GM18861 (cell line): Measurements from ENCODE around the gene IPCEF1.

ENCODE experiments used
- ATAC-seq: cut with Tn5 transposase; IDR thresholded peaks from one replicate; pipeline ENCODE4 v1.9.1; 2021; ENCODE audit not compliant: unreplicated experiment

The IPCEF1 gene

DNA sequence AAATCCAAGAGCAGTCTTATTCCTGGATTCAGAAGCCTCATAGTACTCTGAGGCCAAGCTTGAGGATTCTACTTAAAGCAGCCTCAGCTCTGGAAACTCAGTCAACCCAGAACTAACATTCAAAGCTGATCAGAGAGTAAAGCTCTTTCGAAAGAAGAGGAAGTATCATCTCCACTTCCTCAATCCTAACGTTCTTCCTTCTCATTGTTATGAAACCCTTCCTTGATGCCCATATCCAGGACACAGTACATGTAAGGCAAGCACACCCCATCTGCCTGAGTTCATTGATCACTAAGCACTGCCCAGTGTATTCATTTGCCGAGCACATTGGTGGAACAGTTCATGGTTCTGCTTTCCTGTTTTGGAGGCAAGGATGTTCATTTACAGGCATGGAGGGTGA is at the start of gene IPCEF1:
IPCEF1 (minus strand) TSS at position 114 of the 400 bp plus-strand sequence. CDS start 90,856 bp downstream, outside the sequence.
- ATAC-seq, result peak; percentile 23

GRCh38 chr6:154406301-154406700 is 49.7 kb upstream of the IPCEF1 start:
- no peak for ATAC-seq

- peak; percentile 47 for ATAC-seq
Measured at GRCh38 chr6:154404791-154405400, 48.3 kb upstream of the IPCEF1 start.

DNA sequence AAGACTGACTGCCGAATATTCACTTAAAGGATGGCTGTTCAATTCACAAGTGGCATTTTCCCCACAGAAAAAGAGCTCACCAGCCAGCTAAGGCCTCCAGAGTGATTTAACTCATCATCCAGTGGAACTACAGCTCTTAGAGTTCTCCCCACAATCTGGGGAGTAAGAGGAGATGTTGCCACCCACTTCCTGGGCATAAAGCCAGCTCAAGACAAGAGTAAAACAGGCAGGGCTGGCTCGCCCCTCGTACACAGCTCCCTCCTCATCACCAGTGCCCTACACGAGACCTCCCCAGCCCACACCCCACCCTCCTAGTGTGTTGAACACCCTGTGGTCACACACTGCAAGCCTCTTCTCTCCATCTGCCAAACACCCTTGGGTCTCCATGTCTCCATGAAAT is 47.2 kb upstream of the IPCEF1 start:
- no peak for ATAC-seq

GRCh38 chr6:154402081-154402780 is 45.6 kb upstream of the IPCEF1 start:
- no peak for ATAC-seq

GRCh38 chr6:154399097-154399496 is 42.5 kb upstream of the IPCEF1 start:
- no peak for ATAC-seq

DNA sequence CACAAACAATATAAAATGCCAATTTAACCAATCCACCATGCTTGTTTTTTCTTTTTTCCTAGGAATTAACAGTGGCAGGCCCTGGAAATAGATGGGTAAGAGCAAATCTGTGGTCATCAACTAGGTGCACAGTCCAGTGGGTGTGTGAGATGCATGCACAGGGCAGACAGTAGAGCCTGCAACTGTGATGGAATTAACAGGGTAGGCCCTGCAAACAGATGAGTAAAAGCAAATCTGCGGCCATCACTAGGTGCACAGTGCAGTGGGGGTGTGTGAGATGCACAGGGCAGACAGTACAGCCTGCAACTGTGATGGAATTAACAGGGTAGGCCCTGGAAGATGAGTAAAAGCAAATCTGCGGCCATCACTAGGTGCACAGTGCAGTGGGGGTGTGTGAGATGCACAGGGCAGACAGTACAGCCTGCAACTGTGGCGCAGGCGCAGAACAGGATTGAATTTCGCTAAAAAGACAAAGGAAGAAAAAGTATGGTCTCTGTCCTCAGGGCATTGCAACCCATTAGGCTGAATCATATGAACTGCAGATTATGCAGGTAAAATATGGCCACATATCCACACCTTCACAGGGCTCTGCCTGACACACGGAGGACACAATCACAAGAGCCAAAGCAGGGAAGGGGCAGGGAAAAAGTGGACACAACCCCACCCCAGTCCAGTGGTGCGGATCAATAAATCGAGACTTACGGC is 41.0 kb upstream of the IPCEF1 start:
- ATAC-seq, result no peak

- ATAC-seq, result no peak
Measured at GRCh38 chr6:154395878-154396277, 39.3 kb upstream of the IPCEF1 start.

- no peak for ATAC-seq
Measured at GRCh38 chr6:154395316-154395715, 38.7 kb upstream of the IPCEF1 start.

DNA sequence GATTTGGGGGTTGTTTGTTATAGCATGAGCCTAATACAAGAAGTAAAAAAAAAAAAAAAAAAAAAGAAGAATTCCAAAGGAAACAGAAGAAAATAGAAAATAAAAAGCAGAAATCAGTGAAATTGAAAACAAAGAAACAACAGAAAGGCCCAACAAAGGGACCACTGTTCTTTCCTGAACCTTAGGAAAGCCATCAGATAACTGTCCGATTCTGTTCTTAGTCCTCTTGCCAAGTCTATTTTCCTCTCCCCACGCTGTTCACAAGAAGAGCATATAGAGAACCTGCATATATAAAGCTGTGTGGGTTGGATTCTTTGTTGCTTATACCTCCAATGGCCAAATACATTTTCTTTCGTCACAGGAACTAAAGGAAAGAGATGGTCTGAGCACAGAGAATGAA is 38.0 kb upstream of the IPCEF1 start:
- no peak for ATAC-seq

- ATAC-seq, result no peak
Measured at GRCh38 chr6:154390034-154390433, 33.4 kb upstream of the IPCEF1 start.

DNA sequence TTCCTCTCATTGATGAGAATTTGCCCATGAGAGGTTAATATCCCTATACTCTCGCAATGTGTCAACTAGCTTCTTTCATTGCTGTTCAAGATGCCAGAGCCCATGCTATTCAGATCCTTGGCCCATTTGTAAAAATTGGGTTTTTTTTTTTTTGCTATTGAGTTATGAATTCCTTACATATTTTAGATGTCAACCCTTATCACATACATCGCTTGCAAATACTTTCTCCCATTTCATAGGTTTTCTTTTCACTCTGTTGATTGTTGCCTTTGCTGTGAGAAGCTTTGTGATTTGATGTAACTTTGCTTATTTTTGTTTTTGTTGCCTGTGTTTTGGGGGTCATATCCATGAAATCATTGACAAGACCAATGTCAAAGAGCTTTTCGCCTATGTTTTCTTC is 32.2 kb upstream of the IPCEF1 start:
- ATAC-seq, result no peak

DNA sequence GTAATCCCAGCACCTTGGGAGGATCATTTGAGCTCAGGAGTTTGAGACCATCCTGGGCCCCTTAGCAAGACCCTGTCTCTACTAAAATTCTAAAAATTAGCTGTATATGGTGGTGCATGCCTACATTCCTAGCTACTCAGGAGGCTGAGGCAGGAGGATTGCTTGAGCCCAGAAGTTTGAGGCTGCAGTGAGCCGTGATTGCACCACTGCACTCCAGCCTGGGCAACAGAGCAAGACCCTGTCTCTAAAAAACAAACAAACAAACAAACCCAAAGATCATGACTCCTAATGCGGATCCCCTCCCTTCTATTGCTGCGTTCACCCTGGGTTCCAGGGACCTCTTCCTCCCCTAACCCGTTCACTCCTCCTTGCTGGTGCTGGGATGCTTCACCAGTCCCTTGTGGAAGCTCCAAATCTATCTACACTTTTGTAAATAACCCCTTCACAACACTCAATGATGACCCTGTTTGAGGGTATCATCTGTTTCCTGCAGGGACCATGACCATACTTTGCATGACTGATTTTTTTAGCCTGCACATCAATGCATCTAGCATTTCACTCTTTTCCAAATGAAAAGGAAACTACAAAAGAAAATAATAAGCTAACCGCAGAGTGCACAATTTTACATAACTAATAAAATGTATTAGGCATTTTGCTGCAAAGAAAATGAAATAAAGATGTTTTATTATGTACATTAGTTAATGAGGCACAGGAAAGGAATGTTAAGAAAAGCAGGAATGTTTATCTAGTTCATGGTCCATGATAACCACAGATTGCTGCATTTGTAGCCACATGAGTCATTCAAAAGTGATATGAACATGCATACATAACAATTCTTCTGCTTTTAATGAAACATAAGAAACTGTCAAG is 30.5 kb upstream of the IPCEF1 start:
- no peak for ATAC-seq

DNA sequence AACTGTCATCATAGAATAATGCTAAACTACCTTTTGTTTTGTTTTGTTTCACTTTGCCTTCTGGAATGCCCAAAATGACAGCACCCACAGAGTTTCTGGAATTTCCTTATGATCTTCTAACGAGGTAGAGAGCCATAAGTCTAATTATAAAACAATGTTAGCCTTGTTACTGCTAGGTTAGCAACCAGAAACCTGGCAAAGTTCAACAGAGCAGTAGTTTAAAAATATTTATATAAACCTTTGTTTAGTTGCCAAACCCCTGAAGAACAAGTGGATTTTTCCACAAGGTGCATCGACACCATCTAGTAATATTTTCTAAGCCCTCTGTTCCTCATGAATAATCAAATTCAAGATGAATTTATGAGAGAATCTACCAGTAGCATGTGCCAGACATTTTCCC is 27.6 kb upstream of the IPCEF1 start:
- no peak for ATAC-seq

- ATAC-seq, result no peak
Measured at GRCh38 chr6:154383273-154383672, 26.7 kb upstream of the IPCEF1 start.

DNA sequence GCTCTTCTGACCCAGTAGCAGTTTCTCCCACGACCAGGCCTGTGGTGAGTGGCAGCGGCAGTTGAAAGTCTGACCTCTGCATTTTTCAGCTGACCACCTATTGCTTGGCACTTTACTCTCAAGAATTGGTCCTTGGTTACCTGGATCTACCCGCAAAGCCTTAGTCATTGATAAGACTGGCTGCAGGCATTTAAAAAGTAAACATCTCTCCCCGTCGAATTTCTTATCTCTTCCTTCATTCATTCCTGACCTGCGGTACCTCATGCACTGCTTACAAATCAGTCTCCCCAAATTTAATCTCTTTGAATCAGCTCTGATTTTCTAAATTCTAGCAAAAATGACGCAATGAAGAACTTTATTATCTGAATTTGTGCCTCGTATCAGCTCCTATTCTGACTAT is 26.1 kb upstream of the IPCEF1 start:
- no peak for ATAC-seq

DNA sequence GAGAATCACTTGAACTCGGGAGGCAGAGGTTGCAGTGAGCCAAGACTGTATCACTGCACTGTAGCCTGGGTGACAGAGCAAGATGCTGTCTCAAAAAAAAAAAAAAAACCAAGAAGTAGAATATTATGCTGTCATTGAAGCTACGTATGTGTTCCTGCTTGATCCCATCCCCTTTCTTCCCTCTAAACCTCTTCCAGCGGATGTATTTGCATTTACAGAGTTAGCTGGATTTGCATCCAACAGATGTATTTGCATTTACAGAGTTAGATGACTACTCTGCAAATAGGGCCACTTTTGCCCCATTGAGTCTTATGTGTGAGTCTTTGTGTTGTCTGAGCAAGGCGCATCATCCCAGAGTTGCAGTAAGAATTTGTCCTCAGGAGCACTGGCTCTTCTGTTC is 24.9 kb upstream of the IPCEF1 start:
- no peak for ATAC-seq

DNA sequence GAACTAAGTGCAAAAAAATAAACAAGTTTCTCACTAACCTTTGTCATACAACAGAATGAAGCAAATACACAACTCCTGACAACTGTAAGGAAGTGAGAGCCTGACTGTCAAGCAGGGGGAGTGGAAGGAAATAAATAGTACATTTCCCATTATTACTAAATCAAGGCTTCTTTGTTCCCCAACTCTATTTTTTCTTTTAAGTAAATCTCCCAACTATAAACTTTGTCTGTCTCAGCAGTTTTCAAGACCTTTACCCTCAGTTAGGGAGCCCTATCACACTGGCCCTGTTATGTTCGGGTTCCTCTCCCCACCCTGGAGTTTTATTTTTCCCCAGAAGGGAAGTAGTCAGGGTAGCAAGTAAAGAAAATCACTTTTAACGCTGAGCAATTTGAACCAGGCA is 24.1 kb upstream of the IPCEF1 start:
- ATAC-seq, result no peak

- ATAC-seq, result no peak
Measured at GRCh38 chr6:154379585-154379984, 23.0 kb upstream of the IPCEF1 start.

GRCh38 chr6:154378518-154378917 is 21.9 kb upstream of the IPCEF1 start:
- no peak for ATAC-seq

GRCh38 chr6:154377726-154378125 is 21.1 kb upstream of the IPCEF1 start:
- ATAC-seq, result no peak
